Stimulated activated CD8-positive, alpha-beta memory T cell treated with anti-CD3 and anti-CD28 coated beads, Interleukin-4, amount 100 ng/mL, for 48 hours (primary cell): ENCODE measurements around the gene MTA3.

Source experiments
- DNase-seq: peaks from one replicate; pipeline ENCODE4 v3.0.0-alpha.2; 2020

MTA3 gene

DNA sequence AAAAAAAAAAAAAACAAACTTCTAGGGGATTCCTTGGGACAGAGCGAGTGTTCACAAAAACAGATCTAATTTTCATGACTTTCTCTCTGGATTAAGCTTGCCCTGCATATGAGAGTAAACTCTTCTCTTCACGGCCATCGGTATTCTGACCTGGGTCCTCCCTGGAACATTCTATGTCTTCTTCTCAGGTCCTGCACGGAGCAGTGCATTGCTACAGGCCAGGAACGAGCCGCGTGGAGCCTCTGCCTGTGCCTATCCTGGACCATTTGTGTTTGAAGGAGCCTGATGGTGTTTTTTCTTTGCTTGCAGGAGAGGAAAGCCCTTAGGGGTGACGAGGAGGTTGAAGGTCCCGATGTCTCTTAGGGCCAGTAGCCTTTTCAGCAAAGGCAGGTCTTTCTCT is 197.3 kb downstream of the MTA3 start:
- DNase-seq, result no peak

- DNase-seq, result no peak
Measured at GRCh38 chr2:42767080-42767898, 198.9 kb downstream of the MTA3 start.

GRCh38 chr2:42767899-42768705 is 199.7 kb downstream of the MTA3 start:
- DNase-seq, result peak; percentile 16

- DNase-seq, result no peak
Measured at GRCh38 chr2:42768706-42769256, 200.3 kb downstream of the MTA3 start.

- no peak for DNase-seq
Measured at GRCh38 chr2:42769583-42770287, 201.3 kb downstream of the MTA3 start.

DNA sequence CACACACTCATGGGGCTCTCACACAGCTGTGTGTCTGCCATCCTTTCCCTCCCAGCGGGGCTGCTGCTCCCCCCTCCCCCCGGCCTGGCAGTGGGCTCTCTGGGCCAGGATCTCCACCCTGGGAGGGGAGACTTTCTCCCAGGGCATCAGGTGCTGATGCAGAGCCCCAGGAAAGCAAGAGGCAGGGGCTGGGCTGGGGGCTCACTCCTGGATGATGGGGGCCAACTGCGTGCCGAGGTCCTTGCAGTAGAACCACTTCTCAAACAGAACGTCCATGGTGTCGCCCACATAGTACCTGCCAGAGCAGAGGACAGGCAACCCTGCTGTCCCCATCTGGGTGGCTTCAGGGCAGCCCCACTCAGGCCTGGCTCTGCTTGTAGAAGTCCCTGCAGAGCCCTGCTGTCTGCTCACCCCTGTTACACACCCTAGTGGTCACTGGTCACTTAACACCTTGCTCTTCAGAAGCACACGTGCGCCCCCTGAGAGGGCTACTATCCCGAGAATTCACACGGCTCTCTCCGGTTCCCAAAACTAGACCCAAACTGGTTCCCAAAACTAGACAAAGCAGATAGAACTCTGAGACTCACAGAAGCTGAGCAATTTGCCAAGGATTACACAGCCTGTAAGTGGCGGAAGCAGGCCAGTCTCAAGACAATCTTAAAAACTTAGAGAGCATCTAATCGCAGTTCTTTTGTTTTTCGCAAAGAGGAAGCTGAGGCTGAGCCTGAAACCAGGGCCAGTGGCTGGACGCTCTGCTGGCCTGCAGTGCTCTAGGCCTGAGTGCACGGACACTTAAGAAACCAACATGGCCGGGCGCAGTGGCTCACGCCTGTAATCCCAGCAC is 202.1 kb downstream of the MTA3 start:
- peak; percentile 25 for DNase-seq

DNA sequence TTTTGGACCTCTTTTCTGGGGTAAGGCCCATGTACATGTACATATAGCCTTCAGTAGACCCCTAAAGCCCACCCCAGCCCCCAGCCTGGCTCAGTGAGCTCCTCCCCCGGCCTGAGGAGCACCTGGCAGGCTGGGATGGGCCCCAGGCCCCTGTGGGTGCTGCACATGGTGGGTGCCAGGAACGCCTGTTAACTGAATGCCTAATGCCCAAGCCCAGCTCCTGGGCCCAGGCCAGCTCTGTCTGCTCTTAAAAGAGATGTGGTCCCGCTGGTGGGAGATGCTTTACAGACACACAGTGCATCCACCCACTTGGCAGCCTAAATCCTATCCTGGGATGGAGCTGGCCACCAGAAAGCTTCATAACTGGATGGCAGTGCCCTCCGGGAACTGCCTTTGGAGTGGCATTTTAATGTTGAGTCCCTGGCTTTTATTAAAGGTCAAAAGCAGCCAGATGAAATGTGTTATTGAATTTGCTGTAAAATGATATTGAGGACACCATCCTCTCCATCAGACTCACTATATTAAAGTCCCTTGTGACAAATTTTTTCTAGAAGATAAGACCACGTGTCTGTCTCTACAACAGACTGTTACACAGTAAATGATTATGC is 203.2 kb downstream of the MTA3 start:
- no peak for DNase-seq

DNA sequence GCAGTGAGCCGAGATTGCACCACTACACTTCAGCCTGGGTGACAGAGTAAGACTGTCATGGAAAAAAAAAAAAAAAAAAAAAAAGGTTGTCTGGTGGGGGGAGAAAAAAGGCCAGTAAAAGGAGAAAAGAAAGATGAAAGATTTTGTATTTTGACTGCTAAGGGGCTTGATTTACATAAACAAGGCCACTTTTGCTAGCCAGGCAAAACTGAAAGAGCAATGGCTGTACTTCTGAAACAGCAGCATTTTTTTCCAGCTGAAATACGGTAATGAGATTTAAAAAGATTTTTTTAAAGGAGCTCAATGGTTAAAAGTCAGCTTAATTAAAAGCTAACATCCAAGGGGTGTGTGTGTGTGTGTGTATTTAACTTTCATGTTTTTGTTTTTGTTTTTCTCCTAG is 206.8 kb downstream of the MTA3 start:
- no peak for DNase-seq

DNA sequence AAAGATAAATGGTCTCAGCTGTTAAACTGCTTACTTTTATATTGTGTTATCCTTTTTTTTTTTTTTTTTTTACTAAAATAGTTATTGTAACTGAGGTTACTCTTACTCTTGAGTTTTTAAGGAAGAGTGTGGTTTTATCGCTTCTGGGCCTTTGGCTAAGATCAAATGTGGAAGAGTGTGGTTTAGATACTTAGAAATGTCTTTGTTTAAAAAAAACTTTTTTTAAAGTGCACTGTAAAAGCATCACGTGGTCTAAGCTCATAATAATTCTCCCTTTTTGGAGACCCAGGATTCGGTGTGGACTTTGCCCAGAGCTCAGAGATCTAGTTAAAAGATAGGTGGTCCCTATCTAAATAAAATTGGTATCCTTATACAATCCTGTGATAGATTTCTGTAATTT is 207.4 kb downstream of the MTA3 start:
- no peak for DNase-seq

GRCh38 chr2:42777883-42778805 is 209.7 kb downstream of the MTA3 start:
- DNase-seq, result no peak

DNA sequence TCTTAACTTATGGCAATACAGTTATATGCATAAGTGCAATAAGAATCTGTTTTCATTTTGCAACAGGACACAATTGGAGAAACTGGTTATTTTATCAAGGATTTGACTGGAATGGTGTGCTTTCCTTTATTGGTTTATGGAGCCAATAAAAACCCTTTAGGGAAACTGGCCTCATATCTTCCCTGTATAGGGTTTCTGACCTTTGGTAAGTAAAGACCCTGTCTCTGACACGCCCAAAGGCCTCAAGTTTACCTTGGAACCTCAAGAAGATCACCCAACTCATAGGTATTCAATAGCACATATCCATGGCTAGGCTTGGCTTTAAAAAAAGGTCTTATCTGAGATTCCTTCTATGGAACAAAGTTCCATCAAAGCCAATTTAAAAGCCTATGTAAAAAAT is 212.7 kb downstream of the MTA3 start:
- DNase-seq, result no peak

GRCh38 chr2:42783511-42783910 is 215.1 kb downstream of the MTA3 start:
- no peak for DNase-seq

GRCh38 chr2:42784204-42784880 is 215.9 kb downstream of the MTA3 start:
- DNase-seq, result peak; percentile 13

GRCh38 chr2:42786561-42787345 is 218.3 kb downstream of the MTA3 start:
- DNase-seq, result peak; percentile 16

DNA sequence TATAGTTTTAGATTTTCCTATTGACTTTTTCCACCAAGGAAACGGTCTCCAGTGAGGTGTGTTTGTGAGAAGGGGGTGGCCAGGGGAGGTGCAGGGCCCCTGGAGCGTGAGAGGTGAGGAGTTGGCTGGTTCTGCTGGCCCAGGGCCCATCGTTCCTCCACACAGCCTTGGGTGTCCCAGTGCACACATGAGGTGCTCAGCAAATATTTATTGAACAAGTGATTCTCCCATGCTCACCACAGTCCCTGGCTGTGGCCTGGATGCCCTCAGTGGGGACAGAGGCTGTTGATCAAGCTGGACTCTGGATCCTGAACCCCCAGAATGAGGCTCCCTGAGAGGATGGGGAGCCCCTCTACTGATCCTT is 219.0 kb downstream of the MTA3 start:
- DNase-seq, result peak; percentile 19

DNA sequence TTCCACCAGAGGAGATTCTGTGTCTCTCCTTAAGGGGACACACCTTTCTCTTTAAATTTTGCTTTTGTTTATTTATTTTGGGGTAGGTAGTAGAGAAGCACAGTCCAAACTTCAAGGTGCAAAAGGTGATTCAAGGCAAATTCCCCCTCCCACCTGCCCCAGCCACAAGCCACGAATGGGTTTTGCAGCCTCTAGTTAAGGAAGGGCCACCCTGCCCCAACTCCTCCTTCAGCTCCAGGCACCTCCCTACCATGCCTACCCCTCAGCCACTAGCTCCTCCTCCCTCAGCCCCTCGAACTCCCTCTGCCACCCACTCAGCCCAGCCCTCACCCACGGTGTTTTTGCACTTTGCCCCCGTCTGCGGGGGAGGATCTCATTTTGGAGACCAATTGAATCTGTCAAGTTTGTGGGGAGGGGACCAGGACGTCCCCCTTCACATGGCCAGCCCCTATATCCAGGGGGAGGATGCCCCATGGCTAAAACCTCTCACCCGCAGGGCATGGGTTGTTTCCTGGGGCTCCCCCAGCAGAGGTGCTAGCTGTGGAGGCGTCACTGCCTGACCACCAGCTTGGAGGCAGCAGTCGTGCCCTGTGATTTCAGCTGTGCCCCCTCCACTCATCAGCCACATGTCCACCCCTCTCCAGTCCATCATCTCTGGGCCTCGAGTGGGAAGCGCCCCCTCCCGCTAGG is 219.5 kb downstream of the MTA3 start:
- DNase-seq, result peak; percentile 27

- DNase-seq, result peak; percentile 13
Measured at GRCh38 chr2:42788478-42788793, 220.0 kb downstream of the MTA3 start.

- DNase-seq, result peak; percentile 17
Measured at GRCh38 chr2:42788882-42789281, 220.4 kb downstream of the MTA3 start.

DNA sequence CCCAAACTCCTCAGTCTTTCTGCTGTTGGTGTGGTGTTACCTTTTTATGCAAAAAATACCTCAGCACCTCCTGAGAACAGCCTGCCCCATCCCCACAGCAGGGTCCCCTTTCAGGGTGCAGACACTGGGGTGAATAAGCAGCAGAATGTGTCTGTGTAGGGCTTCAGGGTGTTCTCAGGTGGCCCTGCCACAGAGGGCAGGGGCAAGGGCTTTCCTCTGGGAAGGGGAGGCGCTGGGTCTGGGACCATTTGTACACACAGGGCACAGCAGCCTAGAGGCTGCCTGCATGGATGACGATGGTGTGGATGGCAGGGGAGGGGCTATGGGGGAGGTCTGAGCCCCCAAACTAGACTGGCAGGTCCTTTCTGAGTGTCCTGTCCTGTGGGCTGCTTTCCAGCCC is 221.3 kb downstream of the MTA3 start:
- no peak for DNase-seq
